Stimulated activated CD4-positive, alpha-beta T cell treated with anti-CD3 and anti-CD28 coated beads, Interleukin-1b, Interleukin-23, amount 100 ng/mL, for 4 hours (primary cell): Measurements from ENCODE around the gene SYCE3.
"Not testable (repeated sequence)": the region's sequence is repeated elsewhere in the genome, so short reads cannot be mapped to it uniquely, and the experiment has no call there.

ENCODE experiments used
- DNase-seq, 2 donors: peaks; one replicate each; pipeline ENCODE4 v3.0.0-alpha.2; 2020; ENCODE audit warnings: low read depth in 2 of 2

Gene SYCE3

GRCh38 chr22:50548921-50549790 is 13.6 kb downstream of the SYCE3 start:
- DNase-seq, result no peak

GRCh38 chr22:50548040-50548920 is 14.4 kb downstream of the SYCE3 start:
- no peak for DNase-seq

DNA sequence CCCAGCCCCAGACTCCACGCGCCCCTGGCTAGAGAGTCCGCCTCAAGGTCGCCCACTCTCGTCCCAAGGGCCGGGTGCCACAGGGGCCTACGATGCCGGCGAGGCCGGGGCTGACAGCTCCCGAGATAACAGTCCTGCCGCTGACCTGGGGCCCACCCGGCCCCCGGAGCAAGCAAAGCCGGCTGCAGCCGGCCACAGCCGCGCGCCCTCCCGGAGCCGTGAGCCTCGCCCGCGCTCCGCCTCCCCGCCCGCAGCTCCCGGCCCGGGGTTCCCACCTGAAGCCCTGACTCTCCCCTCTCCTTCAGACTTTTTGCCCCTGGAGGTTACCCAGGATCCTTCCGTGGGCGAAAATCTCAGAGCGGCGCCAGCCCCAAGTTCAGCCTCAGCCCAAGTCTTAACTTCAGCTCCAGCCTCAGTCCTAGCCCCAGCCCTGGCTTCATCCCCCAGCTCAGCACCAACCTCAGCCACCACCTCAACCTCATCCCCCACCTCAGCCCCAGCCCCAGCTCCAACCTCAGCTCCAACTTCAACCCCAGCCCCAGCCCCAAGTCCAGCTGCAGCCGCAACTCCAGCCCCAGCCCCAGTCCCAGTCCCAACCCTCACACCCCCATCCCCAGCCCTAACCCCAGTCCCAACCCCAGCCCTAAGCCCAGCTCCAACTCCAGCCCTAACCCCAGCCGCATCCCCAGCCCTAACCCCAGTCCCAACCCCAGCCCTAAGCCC is 15.3 kb downstream of the SYCE3 start:
- DNase-seq, result no peak

DNA sequence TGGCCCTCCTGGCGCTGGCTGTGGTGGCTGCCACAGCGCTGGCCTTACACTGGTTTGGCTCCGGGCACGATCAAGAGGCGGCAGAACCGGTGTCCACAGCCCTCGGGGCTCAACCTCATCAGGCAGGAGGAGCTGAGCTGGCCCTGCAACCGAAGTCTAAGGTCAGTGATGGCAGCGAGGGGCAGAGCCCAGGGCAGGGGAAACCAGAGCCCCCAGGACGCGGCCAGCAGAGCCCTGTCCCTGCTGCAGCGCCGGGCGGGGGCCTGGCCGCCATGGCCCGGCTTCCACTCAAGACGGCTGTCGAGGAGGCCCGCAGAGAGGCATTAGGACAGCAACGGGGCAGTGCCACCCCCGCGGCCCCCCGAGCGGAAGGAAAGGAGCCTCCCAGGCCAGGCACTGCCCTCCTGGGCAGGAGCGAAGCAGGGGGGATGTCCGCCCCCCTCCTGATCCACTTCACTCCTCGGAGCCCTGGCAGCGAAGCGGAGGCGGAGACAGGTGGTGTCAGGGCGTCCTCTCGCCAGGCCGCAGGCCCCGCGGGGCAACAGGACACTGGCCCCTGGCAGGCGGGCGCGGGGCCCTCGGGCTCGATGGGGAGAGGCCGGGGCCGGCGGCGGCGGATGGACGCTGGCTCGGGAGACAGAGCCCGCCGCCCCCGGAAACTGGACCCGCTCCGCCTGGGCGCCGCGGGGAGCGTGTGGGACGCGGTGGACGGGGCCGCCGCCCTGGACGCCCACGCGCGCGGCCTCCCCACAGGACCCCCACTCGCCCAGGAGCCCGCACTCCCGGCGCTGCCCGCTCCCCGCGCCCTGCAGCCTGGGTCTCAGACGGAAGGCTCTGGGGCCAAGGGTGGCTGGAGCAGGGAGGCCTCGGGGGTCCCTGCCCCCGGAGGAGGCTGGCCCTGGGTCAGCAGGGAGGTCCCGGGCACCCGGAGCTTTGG is 16.1 kb downstream of the SYCE3 start:
- DNase-seq, result no peak

GRCh38 chr22:50545522-50546325 is 17.0 kb downstream of the SYCE3 start, which contains the start of gene KLHDC7B:
KLHDC7B (plus strand) TSS chr22:50545899; CDS start chr22:50546244, 345 bp downstream.
- no peak for DNase-seq

DNA sequence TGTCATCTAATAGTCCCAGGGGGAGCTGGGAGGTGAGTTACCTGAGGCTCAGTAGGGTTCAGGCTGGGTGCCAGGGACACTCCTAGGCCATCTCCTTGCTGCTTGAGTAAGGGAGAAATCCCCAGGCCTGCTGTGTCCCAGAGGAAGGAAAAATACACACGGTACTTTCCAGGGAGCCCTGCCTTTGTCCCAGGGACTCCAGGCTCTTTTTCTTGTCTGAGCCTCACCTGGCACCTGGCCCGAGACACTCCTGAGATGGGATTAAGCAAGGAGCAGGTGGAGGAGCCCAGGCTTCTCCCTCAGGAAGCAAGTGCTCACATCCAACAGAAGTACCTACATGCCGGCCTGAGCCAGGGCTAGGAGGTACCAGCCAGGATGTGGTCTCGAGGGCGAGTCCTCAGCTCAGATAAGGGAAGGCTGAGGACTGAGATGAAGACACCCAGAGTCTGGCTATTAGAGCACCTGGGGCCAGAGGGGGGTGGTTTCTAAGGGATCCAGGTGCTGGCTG is 17.9 kb downstream of the SYCE3 start:
- no peak for DNase-seq

- DNase-seq, result peak; percentile 78 to 79
Observed at GRCh38 chr22:50544078-50544745, 18.5 kb downstream of the SYCE3 start.

DNA sequence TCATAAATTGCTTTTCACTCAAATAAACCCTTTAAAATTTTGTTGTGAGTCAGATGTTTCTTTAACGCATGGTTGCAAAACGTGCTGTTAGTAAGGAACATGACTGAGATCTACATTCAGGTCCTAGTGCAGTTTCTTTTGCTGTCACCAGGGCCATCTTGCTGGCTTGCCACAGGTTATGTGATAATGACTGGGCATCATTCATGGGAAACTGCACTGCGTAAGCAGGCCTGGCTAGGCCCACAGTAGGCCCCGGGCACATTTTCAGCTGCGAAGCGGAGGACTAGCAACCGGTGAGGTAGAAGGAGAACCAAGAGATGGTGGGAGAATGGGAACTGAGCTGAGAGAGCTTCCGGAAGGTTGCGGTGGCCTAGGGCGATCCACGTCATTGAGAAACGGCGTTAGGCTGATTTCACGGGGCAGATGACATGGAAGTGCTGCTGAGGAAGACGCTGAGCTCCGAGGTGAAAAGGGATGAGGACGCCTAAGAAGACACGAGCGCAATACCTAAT is 20.2 kb downstream of the SYCE3 start:
- no peak for DNase-seq

DNA sequence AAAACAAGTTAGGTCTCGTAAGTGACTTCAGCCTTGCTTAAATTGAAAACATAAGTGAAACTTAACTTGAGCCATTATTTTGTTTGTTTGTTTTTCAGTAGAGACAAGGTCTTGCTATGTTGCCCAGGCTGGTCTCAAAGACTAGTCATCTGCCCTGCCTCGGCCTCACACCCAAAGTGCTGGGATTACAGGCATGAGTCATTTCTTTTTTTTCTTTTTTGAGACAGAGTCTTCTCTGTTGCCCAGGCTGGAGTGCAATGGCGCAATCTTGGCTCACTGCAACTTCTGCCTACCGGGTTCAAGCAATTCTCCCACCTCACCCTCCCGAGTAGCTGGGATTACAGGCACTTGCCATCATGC is 21.1 kb downstream of the SYCE3 start:
- DNase-seq, result not testable (repeated sequence)

DNA sequence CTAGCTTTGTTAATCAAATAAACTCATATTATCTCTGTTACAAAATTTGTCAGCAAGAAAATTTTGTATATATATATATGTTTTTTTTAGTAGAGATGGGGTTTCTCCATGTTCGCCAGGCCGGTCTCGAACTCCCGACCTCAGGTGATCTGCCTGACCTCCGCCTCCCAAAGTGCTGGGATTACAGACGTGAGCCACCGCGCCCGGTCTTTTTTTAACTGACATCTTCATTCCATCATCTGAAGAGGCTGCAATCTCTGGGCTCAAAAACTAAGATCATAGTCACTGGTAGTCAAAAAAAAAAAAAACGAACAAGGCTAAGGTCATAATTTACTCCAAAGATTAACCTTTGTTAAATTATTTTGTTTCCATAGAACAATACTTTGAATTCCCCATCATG is 22.3 kb downstream of the SYCE3 start:
- no peak for DNase-seq

DNA sequence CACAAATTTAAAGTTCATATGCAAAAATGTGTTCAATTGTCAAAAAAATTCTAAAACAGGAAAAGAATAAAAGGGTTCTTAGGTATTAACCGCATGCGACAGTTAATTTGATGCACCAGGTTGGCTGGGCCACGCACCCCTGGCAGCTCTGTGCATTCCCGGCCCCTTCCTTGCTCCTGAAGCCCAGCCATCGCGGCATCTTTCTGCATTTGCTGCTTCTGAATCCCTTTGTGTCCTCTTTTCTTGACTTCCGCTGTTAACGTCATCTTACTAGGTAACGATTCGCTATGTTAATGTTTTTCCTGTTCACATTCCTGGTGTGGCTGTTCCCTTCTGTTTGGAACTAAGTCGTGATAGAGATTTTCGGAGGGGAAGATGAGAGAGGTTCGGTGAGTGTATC is 25.0 kb downstream of the SYCE3 start:
- no peak for DNase-seq

GRCh38 chr22:50536226-50536625 is 26.5 kb downstream of the SYCE3 start:
- DNase-seq, result no peak

GRCh38 chr22:50535113-50535512 is 27.6 kb downstream of the SYCE3 start:
- DNase-seq, result no peak

GRCh38 chr22:50533856-50534711 is 28.6 kb downstream of the SYCE3 start:
- not testable (repeated sequence) for DNase-seq

GRCh38 chr22:50532824-50533796 is 29.6 kb downstream of the SYCE3 start:
- DNase-seq, result no peak

GRCh38 chr22:50531962-50532674 is 30.6 kb downstream of the SYCE3 start:
- DNase-seq, result no peak
